Hematopoietic multipotent progenitor cell (in vitro differentiated cells): ENCODE measurements around the gene YWHAH. TPM values are rescaled to one million over a fixed set of nuclear protein-coding genes. Genes with fewer than 3 reads are reported as not detected.

Experiments used
- DNase-seq, 3 donors: peaks; one replicate each; pipeline ENCODE4 v3.0.0-alpha.2; 2011 to 2015; ENCODE audit warnings: low read depth in 2 of 3, low spot score in 2 of 3
- total RNA-seq: library from RNA; depleted of rRNA; stranded (reverse); fragments of >200 nt; gene quantifications from one replicate; pipeline ENCODE4 v1.2.3, GENCODE V29; 2012

Gene YWHAH
- total RNA-seq, 1 donor, result 94.8 TPM

DNA sequence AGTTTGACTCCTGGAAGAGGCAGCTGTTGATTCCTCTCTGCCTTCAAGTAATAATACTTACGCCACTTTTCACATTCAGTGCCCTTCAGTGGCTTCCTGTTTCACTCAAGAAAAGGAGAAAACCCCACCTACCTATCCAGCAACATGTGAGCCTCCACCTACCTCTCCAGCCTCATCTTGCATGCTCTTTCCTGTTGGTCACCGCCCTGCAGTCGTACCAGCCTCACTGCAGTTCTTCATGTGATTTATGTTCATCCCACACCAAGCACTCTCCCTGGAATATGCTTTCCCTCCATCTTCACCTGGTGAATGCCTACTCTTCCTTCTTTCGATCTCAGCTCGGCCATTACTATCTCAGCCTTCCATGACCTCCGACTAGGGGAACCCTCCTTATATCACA lies 21.8 kb upstream of the YWHAH start:
- no peak for DNase-seq

DNA sequence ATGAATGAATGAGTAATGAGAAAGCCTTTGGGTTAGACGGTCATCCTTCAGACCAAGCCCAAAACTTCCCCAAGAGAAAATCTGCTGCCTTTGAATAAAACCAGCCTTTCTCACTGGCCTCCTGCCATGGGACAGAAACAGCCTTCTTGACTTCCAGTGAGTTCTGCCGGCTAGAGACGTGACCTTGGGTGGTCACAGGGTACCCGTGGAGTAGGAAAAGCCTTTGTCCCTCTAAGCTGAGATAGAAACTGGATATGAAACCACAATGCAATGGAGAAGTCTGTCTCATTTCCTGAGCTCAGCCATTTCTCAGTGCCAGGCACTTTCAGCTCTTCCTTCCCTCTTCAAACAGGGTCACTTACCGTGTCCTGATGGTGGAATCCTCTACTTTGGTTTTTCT lies 21.2 kb upstream of the YWHAH start:
- DNase-seq, result peak in 1 of 3 donors; percentile 44

DNA sequence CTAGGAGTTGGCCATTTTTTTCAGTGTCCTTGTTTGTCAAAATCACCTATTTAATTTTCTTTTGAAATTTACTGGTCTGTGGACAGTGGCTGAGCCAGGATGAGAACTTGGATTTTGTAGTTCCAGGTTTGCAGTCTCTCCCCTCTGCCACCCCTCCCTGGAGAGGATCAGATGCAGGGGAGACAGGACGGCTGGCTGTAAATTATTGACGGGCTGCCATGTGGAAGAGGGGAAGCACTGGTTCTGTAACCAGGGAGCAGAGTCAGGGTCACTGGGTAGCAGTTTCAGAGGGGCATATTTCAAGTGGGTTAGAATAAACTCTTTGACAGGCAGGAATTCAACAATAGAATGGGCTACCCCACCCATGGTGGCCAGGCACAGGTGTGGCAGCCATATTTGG lies 20.6 kb upstream of the YWHAH start:
- no peak for DNase-seq

DNA sequence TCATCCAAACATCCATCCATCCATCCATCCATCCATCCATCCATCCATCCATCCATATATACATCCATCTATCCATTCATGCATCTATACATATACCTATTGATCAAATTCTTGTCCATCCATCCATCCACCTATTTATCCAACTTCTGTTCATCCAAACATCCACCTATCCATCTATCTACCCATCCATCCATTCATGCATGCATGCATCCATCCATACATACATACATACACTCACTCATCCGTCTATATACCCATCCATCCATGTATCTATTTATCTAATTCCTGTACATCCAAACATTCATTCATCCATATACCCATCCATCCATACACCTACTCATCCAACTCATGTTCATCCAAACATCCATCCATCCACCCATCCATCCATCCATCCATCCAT lies 19.3 kb upstream of the YWHAH start:
- no peak for DNase-seq

DNA sequence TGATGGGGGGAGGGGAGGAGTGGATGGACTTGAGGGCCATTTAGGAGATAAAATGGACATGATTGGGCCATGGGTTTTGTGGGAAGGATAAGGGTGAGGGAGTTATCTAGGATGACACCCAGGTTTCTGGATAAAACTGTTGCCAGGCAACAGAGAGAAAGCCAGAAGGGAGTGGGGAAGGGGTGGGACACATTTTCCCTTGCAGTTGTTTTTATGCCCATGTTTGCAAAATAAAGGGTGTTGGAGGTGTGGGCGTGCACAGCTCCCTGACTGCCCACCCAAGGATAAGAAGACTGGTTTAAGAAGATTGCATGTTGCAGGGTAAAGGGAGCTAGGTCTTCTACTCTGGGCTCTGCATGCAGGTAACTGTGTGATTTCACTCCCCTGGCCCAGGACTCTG lies 18.3 kb upstream of the YWHAH start:
- no peak for DNase-seq

DNA sequence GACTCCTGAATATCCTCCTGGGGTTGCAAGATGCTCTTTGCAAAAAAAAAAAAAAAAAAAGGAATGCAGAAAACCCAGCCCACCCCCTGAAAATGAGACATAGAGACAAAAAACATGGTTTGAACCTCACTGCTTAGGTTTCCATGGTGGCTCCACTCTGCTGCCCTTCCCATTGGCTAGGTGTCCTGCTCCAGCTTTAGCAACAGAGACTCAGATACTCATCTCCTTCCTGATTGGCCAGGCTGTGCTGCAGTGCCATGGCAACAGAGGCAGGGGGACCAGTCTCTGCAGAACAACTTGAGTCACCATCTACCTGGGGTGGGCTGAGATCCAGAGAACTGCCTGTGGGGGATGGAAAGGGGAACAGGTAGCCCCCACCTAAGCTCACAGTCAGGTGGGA lies 17.4 kb upstream of the YWHAH start:
- peak in 1 of 3 donors; percentile 33 for DNase-seq

DNA sequence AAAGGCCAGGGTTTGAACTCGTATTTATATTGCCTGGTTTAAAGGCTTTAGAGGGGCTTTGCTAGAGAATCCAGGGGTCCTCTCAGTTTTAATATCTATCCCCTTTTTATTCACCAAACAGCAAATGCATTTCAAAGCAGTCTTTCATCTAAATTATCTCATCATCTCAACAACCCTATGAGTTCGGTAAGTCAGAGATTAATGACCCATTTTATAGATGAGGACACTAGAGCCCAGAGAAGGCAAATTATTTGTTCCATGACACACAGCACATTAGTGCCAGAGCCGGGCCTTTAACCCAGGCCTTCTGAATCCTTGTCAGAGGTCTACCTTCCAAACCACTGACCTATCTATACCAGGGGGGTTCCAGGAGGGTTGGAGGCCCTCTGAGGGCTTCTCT lies 16.8 kb upstream of the YWHAH start:
- no peak for DNase-seq

DNA sequence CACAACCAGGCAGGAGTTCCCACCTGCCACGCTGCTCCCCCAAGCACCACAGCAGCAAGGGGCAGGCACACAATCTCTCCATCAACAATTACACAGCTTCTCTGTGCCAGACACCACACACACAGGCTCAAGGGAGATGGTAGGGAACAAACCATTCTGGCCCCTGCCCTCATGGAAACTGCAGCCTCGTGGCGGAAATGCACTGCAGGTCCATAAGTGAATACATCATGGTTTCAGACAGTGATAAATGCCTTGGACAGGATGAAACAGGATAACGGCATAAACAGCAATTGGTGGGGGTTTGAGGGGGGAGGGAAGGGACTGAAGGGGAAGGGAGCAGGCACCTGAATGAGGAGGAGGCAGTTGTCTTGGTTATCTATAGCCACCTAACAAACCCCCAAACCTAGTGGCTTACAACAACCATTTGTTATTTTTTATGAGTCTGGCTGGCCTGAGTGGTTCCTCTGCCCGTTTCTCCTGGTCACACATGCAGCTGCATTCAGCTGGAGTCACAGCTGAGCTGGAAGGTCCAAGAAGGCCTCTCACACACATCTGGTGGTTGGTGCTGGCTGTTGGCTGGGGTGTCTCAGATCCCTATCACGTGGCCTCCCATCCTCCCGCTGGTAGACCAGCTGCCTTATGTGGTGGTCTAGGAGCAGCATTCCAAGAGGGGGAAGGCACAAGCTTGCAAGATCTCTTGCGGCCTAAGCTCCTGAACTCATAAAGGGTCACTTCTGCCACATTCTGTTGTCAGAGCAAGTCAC lies 15.0 kb upstream of the YWHAH start:
- DNase-seq, result no peak

DNA sequence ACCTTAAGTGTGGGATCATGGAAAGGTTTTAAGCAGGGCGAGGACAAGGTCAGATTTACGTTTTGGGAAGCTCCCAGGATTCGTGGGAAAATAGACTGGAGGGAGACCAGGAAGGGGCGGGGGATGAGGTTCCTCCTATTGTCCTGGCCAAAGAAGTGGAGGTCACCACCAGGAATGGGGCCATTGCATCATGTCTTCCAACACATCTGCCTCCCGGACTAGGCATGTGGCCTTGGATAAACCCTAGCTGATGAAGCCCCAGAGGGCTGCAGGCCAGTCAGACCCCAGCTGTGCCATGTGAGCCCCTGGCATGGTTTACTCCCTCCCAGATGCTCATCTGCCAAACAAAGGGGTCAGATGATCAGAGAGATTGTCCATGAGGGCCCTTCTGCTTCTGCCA lies 11.5 kb upstream of the YWHAH start:
- DNase-seq, result no peak

DNA sequence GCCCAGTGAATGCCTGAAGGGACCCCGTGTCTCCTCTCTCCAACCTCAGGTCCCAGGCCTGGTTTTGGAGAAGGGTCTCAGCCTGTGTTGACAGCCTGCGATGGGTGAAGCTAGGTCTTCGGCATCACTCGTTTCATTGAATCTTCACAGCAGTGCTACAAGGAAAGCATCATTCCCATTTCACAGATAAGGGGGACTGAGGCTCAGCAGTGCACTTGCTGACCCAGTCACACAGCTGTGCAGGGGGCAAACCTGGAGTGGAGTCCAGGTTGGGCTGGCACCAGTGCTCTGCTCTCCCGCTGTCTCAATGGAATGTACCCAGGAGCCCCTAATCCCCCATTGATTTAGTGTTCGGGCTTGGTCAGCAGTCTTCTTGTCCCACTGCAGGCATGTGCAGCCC lies 10.9 kb upstream of the YWHAH start:
- no peak for DNase-seq

DNA sequence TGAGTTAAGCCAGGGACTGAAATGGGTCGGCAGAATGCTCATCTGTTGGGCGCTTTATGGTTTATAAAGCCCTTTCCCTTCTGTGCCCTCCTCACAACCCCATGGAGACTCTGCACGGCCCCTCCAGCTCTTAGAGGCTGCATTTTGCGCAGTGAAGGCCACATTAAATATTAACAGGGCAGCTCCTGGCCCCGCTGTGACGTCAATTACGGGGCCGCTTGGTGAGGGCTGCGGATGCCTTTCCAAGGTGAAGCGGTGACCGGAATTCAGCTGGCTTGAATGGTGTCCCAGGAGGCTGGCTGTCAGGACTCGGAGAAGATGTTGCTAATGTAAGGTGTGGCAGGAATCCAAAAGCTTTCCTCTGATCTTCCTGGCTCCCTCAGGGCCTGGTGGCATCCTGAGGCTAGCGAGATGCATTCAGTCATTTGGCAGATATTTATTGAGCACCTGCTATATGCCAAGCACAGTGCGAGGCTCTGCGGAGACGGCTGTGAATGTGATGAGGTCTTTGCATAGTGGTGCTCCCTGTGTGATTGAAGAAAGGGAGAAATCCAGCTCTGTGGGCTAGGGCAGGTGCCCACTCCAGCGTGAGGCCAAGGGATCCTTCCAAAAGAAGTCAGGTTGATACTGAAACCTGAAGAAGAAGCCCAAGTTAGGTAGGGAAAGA lies 10.4 kb upstream of the YWHAH start:
- no peak for DNase-seq

DNA sequence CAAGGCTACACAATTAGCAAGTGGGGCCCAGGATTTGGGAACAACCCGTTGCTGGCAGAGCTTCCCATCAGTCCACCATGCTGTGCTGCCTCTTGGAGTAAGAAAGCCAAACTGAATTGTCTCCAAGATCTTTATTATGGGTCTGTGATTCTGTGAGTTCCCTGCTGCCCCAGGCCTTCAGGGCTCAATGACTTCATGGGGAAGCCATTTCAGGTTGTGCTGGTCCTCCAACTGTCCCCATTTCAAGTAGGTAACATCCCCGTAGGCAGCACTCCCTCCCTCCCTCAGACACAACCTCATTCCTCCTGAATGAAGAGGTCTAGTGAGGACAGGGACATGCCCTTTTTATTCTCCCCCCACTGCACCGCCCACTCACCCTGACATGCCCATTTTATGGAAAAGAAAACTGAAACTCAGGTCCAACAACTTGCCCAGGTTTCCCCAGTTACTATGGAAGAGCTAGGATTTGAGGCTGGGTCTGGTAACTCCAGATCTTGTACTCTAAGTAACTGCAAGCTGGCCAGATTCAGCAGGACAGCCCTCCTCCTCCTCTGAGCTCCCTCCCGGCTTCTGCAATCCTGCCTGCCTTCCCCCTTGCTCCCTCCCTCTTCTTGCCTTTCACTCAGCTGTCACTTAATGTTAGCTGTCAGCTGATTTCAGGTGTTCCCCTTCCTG lies 8.2 kb upstream of the YWHAH start:
- DNase-seq, result no peak

DNA sequence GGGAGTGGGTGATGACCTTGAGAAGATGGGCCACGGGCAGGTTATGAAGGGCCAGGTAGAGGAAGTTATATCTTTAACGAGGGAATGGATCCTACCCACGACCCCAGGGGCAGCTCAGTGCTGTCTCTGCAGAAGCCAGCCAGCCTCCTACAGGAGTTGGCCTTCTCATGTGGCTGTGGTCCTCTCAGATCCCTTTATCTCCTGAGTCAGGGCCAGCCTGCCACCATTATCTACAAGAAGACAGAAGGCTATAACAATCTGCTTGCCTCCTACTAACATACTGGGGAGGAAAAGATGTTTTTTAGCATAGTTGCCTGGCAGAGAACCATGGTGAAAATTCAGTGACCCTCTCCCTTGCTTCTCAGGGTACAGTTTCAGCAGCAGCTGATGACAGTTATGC lies 7.0 kb upstream of the YWHAH start:
- DNase-seq, result peak in 1 of 3 donors; percentile 43

DNA sequence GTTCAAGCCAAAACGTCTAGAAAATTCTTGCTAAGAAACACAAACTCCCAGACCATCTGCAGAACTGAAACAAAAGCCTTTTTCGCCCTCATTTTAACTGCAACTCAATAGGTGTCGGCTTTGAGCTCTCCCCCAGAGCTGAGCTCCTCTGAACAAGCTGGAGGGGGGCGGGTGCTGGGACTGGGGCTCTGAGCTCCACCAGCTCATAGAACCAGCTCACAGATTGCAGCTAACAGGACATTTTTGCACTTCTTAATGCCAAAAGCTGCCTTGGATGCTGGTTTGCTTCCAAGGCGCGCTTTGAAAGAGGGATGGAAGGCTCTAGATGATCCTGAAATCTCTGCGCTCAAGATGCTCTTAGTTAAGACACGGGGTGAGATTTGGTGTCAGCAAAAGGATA lies 6.0 kb upstream of the YWHAH start:
- no peak for DNase-seq

DNA sequence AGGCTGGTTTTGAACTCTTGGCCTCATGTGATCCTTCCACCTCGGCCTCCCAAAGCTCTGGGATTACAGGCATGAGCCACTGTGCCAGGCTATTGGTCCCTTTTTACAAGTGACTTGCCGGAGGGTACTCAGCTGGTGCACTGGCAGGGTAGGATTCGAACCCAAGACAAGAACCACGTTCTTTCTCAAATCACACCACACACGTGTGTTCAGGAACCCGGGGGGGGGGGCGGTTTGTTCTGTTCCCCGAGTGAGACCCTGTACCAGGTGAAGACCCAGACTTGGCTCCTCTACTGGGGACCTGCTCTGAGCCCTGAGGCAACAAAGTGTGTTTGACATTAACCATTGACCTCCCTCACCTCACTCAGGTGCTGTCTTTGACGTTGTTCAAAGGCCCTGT lies 3.8 kb upstream of the YWHAH start:
- DNase-seq, result no peak

DNA sequence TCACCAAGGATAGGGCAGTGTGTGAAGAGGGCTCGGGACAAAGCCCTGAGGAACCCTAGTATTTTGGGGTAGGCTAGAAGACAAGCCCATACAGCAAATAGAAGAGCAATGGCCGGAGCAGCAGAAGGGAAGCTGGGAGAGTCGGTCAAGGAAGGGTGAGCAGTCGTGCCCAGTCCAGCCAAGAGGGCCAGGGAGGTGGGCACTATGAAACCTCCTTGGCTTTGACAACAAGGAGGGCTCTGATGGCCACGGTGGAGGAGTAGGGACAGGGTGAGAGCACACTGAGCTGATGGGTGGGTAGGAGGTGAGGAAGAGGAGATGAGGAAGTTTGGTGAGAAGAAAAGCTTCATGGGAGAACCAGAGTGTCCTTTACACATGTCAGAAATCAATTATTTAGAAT lies 2.2 kb upstream of the YWHAH start:
- no peak for DNase-seq

DNA sequence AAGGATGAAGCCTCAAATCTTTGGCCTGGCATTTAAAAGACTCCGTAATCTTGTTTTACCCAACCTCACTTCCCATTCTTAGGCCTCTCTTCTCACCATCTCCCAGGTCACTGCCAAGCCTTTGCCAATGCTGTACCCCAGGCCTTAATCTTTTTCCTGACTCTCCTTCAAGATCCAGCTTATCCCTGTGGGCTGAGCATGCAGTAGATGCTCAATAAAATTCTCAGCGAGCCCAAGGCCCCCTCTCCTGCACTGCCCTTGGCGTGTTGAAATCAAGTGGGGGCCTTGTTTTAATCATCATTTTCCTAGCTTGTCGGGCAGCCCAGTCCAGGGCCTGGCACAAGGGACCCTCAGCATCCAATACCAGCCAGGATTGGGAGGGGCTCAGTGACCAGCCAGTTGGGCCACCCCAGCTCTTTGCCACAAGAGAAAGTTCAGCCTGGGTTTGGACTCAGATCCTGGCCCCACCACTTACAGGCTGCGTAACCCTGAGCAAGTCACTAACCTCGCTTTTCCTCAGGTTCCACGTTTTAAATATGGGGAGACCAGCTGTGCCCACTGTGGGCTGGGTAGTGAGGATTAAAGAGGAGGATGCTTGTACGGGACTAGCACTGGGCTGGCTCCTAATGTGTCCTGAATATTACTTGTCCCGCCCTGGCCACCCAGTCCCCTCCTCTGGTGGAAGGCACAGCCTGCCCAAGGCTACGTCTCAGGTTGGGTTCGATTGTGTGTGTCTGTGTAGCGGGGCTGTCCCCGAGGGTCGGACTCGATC lies 943 bp upstream of the YWHAH start:
- no peak for DNase-seq

DNA sequence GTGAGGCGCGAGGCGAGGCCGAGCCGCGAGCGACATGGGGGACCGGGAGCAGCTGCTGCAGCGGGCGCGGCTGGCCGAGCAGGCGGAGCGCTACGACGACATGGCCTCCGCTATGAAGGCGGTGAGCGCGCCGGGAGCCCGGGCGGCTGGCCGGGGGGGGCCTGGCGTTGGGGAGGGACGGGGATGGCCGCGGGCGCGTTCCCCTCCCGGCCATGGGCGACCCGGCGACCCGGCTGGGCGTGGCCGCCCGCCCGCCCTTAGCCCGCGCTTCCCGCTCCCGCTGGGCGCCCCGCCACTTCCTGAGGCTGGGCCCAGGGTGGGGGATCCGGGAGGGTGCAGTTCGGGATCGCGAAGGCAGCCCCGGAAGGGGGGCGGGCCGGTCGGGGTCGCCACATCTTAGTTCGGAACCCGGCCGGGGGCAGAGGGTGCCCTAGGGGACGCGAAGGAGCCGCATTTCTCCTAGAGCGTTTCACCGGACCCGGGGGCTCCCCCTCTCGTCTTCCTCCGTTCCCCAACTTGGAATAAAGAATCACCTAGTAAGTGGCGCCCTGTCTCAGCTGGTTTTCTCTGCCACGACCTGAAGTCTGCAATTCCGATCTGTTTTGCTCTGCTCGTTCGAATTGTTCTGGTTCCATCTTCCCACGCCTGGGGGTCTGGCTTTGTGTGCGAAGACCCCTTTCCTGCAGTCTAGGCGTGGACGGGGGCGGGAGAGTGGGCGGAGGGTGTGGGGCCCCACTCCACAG lies 536 bp downstream of the YWHAH start:
- DNase-seq, result peak in 2 of 3 donors; percentile 26 to 40

DNA sequence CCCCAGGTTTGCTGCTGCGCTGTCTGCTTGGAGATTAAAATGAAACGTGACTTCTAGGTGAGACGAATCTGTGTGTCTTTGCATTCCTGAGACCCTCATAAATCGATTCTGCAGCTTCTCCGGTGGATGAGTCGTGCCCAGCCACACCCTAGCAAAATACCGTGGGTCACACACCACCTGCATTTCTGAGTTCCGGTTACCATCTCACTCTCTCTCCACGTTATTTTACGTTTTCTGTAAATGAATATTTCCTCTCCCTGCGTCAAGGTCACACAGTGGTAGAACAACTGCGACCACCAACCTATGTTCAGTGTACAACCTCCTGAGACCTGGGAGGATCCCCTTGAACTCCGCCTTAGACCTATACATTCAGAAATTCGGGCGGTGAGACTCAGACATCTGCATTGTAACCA lies 1.1 kb downstream of the YWHAH start:
- no peak for DNase-seq

DNA sequence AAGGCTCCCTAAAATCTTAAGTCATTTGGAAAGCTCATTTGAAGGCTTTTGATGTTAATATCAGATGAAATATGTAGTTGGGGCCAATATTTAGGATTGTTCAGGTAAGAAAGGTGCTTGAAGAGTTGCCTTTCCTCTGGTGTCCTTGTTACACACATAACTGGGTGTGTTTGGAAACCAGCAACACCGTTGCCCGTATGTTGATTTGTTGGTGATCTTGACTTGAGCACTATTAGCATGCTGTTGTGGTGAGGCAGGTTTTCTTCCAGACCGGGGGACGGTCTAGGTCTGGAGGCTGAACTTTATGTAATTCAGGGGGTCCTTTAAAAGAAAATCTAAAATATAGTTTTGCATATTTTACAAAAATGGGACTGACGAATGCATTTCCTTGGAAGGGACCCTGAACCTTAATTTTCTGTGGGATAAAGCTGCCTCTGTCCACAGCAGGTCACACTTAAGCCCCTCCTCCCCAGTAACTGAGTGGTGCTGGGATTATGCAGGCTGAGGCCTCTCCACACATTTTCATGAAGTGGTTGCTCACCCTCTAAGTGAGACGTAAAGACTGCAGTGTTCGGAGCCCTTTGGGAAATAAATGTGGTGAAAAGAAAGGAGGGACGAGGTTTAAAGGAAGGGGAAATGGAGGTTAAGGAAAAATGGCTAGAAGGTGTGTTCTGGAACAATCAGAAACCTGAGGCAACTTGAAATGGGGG lies 1.8 kb downstream of the YWHAH start:
- no peak for DNase-seq
